ENCODE measurements around the gene THSD7A.
"Not testable (repeated sequence)": the region's sequence is repeated elsewhere in the genome, so short reads cannot be mapped to it uniquely, and the experiment has no call there.

Gene THSD7A

GRCh38 chr7:11458736-11459483 is 373.1 kb downstream of the THSD7A start:
- DNase-seq (ENCODE audit: low read depth): no peak

GRCh38 chr7:11457419-11457818 is 374.6 kb downstream of the THSD7A start:
- DNase-seq (ENCODE audit: low read depth): no peak

- no peak for DNase-seq (ENCODE audit: low read depth)
Observed at GRCh38 chr7:11456574-11456973, 375.4 kb downstream of the THSD7A start.

GRCh38 chr7:11452476-11452875 is 379.5 kb downstream of the THSD7A start:
- no peak for DNase-seq (ENCODE audit: low read depth)

GRCh38 chr7:11450281-11450680 is 381.7 kb downstream of the THSD7A start:
- DNase-seq (ENCODE audit: low read depth): no peak

GRCh38 chr7:11449316-11449715 is 382.7 kb downstream of the THSD7A start:
- DNase-seq (ENCODE audit: low read depth): no peak

- DNase-seq (ENCODE audit: low read depth): no peak
Observed at GRCh38 chr7:11448323-11448722, 383.7 kb downstream of the THSD7A start.

- DNase-seq (ENCODE audit: low read depth): no peak
Observed at GRCh38 chr7:11447106-11447505, 384.9 kb downstream of the THSD7A start.

- DNase-seq (ENCODE audit: low read depth): not testable (repeated sequence)
Observed at GRCh38 chr7:11443934-11444333, 388.1 kb downstream of the THSD7A start.

GRCh38 chr7:11437994-11438393 is 394.0 kb downstream of the THSD7A start:
- DNase-seq (ENCODE audit: low read depth): no peak

GRCh38 chr7:11436773-11437524 is 395.0 kb downstream of the THSD7A start:
- no peak for DNase-seq (ENCODE audit: low read depth)

GRCh38 chr7:11436316-11436715 is 395.7 kb downstream of the THSD7A start:
- DNase-seq (ENCODE audit: low read depth): no peak

- no peak for DNase-seq (ENCODE audit: low read depth)
Observed at GRCh38 chr7:11434366-11434765, 397.6 kb downstream of the THSD7A start.

- DNase-seq (ENCODE audit: low read depth): no peak
Observed at GRCh38 chr7:11430841-11431240, 401.2 kb downstream of the THSD7A start.

GRCh38 chr7:11430112-11430511 is 401.9 kb downstream of the THSD7A start:
- DNase-seq (ENCODE audit: low read depth): no peak

- no peak for DNase-seq (ENCODE audit: low read depth)
Observed at GRCh38 chr7:11428877-11429581, 403.0 kb downstream of the THSD7A start.

- no peak for DNase-seq (ENCODE audit: low read depth)
Observed at GRCh38 chr7:11427686-11428273, 404.2 kb downstream of the THSD7A start.

- DNase-seq (ENCODE audit: low read depth): no peak
Observed at GRCh38 chr7:11424006-11424405, 408.0 kb downstream of the THSD7A start.

GRCh38 chr7:11420049-11420448 is 411.9 kb downstream of the THSD7A start:
- DNase-seq (ENCODE audit: low read depth): no peak

GRCh38 chr7:11416641-11417458 is 415.1 kb downstream of the THSD7A start:
- DNase-seq (ENCODE audit: low read depth): no peak

GRCh38 chr7:11415101-11415500 is 416.9 kb downstream of the THSD7A start:
- DNase-seq (ENCODE audit: low read depth): no peak

- no peak for DNase-seq (ENCODE audit: low read depth)
Observed at GRCh38 chr7:11413901-11414300, 418.1 kb downstream of the THSD7A start.

All from HS-27A (cell line).